IMR-90 (cell line): ENCODE data around the gene ALCAM. TPM values are rescaled to one million over a fixed set of nuclear protein-coding genes. Genes with fewer than 3 reads are reported as not detected.

Experiments used
- ATAC-seq: fragments of 200-7000 bp; cut with Tn5 transposase; 2 replicates; pipeline ENCODE4 v1.9.1; 2020; ENCODE audit warnings: low read depth, mild to moderate bottlenecking, moderate library complexity
- BruUV-seq: library from RNA; stranded (reverse); fragments of 400-500 nt; replicated peaks from 2 replicates; lab custom pipeline; 2021; lab: Mats Ljungman, UMichigan
- CTCF ChIA-PET: fragments of 300-600 bp; formaldehyde crosslinking; extraction: SDS; loops from one replicate; lab custom pipeline; 2021; ENCODE audit warnings: antibody characterized with exemption; lab: Yijun Ruan, JAX
- POLR2A ChIA-PET: fragments of 300-600 bp; sonication (Branson Sonifier 250); formaldehyde crosslinking; loops from one replicate; lab custom pipeline; 2022; ENCODE audit warnings: antibody characterized with exemption; ENCODE audit not compliant: unreplicated experiment; lab: Charles Lee
- DNase-seq: peaks from one replicate; pipeline ENCODE4 v3.0.0; 2013
- H2AFZ ChIP-seq: replicated peaks from 2 replicates; pipeline ENCODE3; 2013; ENCODE audit warnings: low read length, mild to moderate bottlenecking; ENCODE audit not compliant: poor library complexity
- H2AK5ac ChIP-seq: 2 replicates; pipeline ENCODE4 v1.6.1; 2013; ENCODE audit warnings: low read depth, low read length, inconsistent platforms
- H2AK9ac ChIP-seq: replicated peaks from 2 replicates; pipeline ENCODE3; 2013; ENCODE audit warnings: mild to moderate bottlenecking, low read depth, low read length, moderate library complexity; ENCODE audit not compliant: poor library complexity
- H2BK120ac ChIP-seq: 2 replicates; pipeline ENCODE4 v1.6.1; 2013; ENCODE audit warnings: low read depth, low read length, inconsistent platforms
- H2BK15ac ChIP-seq: 3 replicates; pipeline ENCODE4 v1.6.1; 2013; ENCODE audit warnings: low read depth, low read length, inconsistent platforms
- H2BK20ac ChIP-seq: 2 replicates; pipeline ENCODE4 v1.6.1; 2013; ENCODE audit warnings: low read depth, mild to moderate bottlenecking, inconsistent platforms, low read length, moderate library complexity
- H2BK5ac ChIP-seq: 2 replicates; pipeline ENCODE4 v1.6.1; 2013; ENCODE audit warnings: mild to moderate bottlenecking, low read depth, low read length, inconsistent platforms; ENCODE audit not compliant: poor library complexity, severe bottlenecking
- H3K14ac ChIP-seq: replicated peaks from 2 replicates; pipeline ENCODE4 v1.6.1; 2013; ENCODE audit warnings: low read depth, low read length, inconsistent platforms
- H3K18ac ChIP-seq: 2 replicates; pipeline ENCODE4 v1.6.1; 2013; ENCODE audit warnings: low read depth, low read length, control low read depth
- H3K23ac ChIP-seq: 2 replicates; pipeline ENCODE4 v1.6.1; 2013; ENCODE audit warnings: low read depth, low read length, inconsistent platforms
- H3K27ac ChIP-seq: 2 replicates; pipeline ENCODE4 v1.5.1; 2013; ENCODE audit warnings: mild to moderate bottlenecking, control low read depth, low read length; ENCODE audit not compliant: insufficient read depth
- H3K27me3 ChIP-seq: 2 replicates; pipeline ENCODE4 v1.6.1; 2013; ENCODE audit warnings: low read length; ENCODE audit not compliant: control insufficient read depth, insufficient read depth
- H3K36me3 ChIP-seq: 2 replicates; pipeline ENCODE4 v1.6.1; 2013; ENCODE audit warnings: low read length, mixed read lengths; ENCODE audit not compliant: control insufficient read depth, insufficient read depth
- H3K4ac ChIP-seq: 2 replicates; pipeline ENCODE4 v1.6.1; 2013; ENCODE audit warnings: low read depth, low read length, inconsistent platforms
- H3K4me1 ChIP-seq: 2 replicates; pipeline ENCODE4 v1.6.1; 2013; ENCODE audit warnings: low read length, mixed read lengths; ENCODE audit not compliant: control insufficient read depth, insufficient read depth
- H3K4me2 ChIP-seq: 2 replicates; pipeline ENCODE4 v1.6.1; 2013; ENCODE audit warnings: low read depth, mild to moderate bottlenecking, control low read depth, low read length, moderate library complexity
- H3K4me3 ChIP-seq: 2 replicates; pipeline ENCODE4 v1.5.1; 2013; ENCODE audit warnings: low read depth, mild to moderate bottlenecking, control low read depth, low read length, moderate library complexity; ENCODE audit not compliant: insufficient read depth
- H3K56ac ChIP-seq: 2 replicates; pipeline ENCODE4 v1.6.1; 2013; ENCODE audit warnings: low read length, inconsistent platforms; ENCODE audit not compliant: insufficient read depth; ENCODE audit errors: extremely low read depth
- H3K79me1 ChIP-seq, 2 experiments: 2 replicates each; pipeline ENCODE4 v1.6.1; 2013; ENCODE audit warnings: low read length in 2 of 2, inconsistent platforms in 1 of 2, low read depth in 1 of 2
- H3K9ac ChIP-seq: 2 replicates; pipeline ENCODE4 v1.6.1; 2013; ENCODE audit warnings: low read depth, low read length, control low read depth
- H3K9me1 ChIP-seq: 2 replicates; pipeline ENCODE4 v1.6.1; 2013; ENCODE audit warnings: low read length, inconsistent platforms; ENCODE audit not compliant: insufficient read depth
- H3K9me3 ChIP-seq: 2 replicates; pipeline ENCODE4 v1.6.1; 2013; ENCODE audit warnings: low read length; ENCODE audit not compliant: control insufficient read depth, insufficient read depth
- H4K20me1 ChIP-seq: 2 replicates; pipeline ENCODE4 v1.6.1; 2013; ENCODE audit warnings: low read length, inconsistent platforms; ENCODE audit not compliant: insufficient read depth
- H4K5ac ChIP-seq: 2 replicates; pipeline ENCODE4 v1.6.1; 2013; ENCODE audit warnings: mild to moderate bottlenecking, low read depth, low read length, control low read depth
- H4K8ac ChIP-seq, 2 experiments: 2 replicates each; pipeline ENCODE4 v1.6.1; 2013; ENCODE audit warnings: low read depth in 2 of 2, low read length in 2 of 2, control low read depth in 1 of 2, inconsistent platforms in 1 of 2
- H4K91ac ChIP-seq: 2 replicates; pipeline ENCODE4 v1.6.1; 2013; ENCODE audit warnings: low read depth, low read length, inconsistent platforms; ENCODE audit not compliant: insufficient read depth
- CEBPB ChIP-seq: IDR thresholded peaks from 2 replicates; pipeline ENCODE4 v1.6.1; 2012; ENCODE audit warnings: low read depth, low read length, improper control_type of control experiment
- CHD1 ChIP-seq: IDR thresholded peaks from 2 replicates; pipeline ENCODE4 v1.6.1; 2012; ENCODE audit warnings: low read depth, low read length, improper control_type of control experiment
- CTCF ChIP-seq: conservative IDR thresholded peaks from 2 replicates; pipeline ENCODE4 v1.5.1; 2012; ENCODE audit warnings: mild to moderate bottlenecking, low read depth, low read length, improper control_type of control experiment
- FOS ChIP-seq: fragments of 150-350 bp; IDR thresholded peaks from 2 replicates; pipeline ENCODE4 v1.6.1; 2016; ENCODE audit warnings: low read depth, low read length
- MAFK ChIP-seq: IDR thresholded peaks from 2 replicates; pipeline ENCODE4 v1.6.1; 2012; ENCODE audit warnings: low read depth, low read length, improper control_type of control experiment
- dilution Hi-C: fragments of 300-500 bp; cut with HindIII; formaldehyde crosslinking; loops from one replicate; pipeline ENCODE4 v1.14.3; 2018; ENCODE audit warnings: low sequenced_read_pairs; ENCODE audit not compliant: unreplicated experiment
- in situ Hi-C: fragments of 300-500 bp; cut with MboI; formaldehyde crosslinking; loops from 3 replicates; pipeline ENCODE4 v1.14.3; 2019; ENCODE audit warnings: low sequenced_read_pairs, inconsistent platforms, mixed read lengths
- intact Hi-C: fragments of 100-400 bp; cut with micrococcal nuclease; formaldehyde crosslinking; loops from 2 replicates; pipeline ENCODE4 v1.10.0; 2022
- polyA plus RNA-seq, 3 experiments: library from polyadenylated mRNA; depleted of rRNA; stranded (reverse); fragments of >200 nt; gene quantifications; 2 replicates each; pipeline ENCODE4 v1.2.3, GENCODE V29; 2012; ENCODE audit warnings: low replicate concordance in 1 of 3
- total RNA-seq: library from RNA; depleted of rRNA; stranded (reverse); fragments of >200 nt; gene quantifications from 2 replicates; pipeline ENCODE4 v1.2.3, GENCODE V29; 2012

ALCAM gene
- total and polyA plus RNA-seq, 2 of the 4 experiments (the other 2 are of a cell fraction), result 117 to 423 TPM

GRCh38 chr3:105473521-105474223 lies 107.0 kb downstream of the ALCAM start:
- POLR2A ChIA-PET, result no interaction called here
- H4K5ac ChIP-seq, result no peak overlapping the region
- in situ Hi-C loops (no loop called here), dilution Hi-C loops (no loop called here), intact Hi-C loops (loop anchor here (1.0 to 5.0 kb wide), 2 partner anchors 39 to 104 kb away; no protein-coding TSS in a partner anchor)
- H3K4me2 ChIP-seq, result peak overlapping the region; percentile 75
- H2BK120ac ChIP-seq, result no peak overlapping the region
- no peak overlapping the region for H2AFZ ChIP-seq
- no peak overlapping the region for H3K4ac ChIP-seq
- peak overlapping the region; percentile 78 for H2BK5ac ChIP-seq
- no TSS peak for BruUV-seq
- H2AK9ac ChIP-seq, result no peak overlapping the region
- peaks cover 3% of the 10 kb centered on the region; the same call in 1 of the 2 replicates for H4K20me1 ChIP-seq
- H3K18ac ChIP-seq, result peak overlapping the region; percentile 41; the same call in 1 of the 2 replicates
- DNase-seq (peak; percentile 86), ATAC-seq (peak; percentile 98)
- H3K14ac ChIP-seq, result no peak overlapping the region; the same call in 1 of the 2 replicates
- H3K4me3 ChIP-seq, result no peak overlapping the region
- H2BK20ac ChIP-seq, result no peak overlapping the region
- H3K9ac ChIP-seq, result no peak overlapping the region
- no peak overlapping the region for H3K56ac ChIP-seq
- no peak overlapping the region for H3K23ac ChIP-seq
- H3K9me3 ChIP-seq, result no peaks in the 10 kb centered on the region
- peak overlapping the region in 1 of 2 experiments; percentile 1; a peak in 1 of 4 replicates for H4K8ac ChIP-seq
- peaks cover 2% of the 10 kb centered on the region for H3K4me1 ChIP-seq
- no peaks in the 10 kb centered on the region for H3K9me1 ChIP-seq
- CTCF ChIA-PET, result interaction anchor here (0.6 to 1.0 kb wide), 4 partner anchors 9 to 531 kb away, joined by 3 read pairs; no protein-coding TSS in a partner anchor
- H2AK5ac ChIP-seq, result no peak overlapping the region
- TF ChIP-seq MAFK (no peak), CHD1 (no peak), CTCF (no peak), CEBPB (peak; percentile 10; the same call in 1 of the 2 replicates), FOS (0 out of 2 replicates have a peak, but pooled peaks have one; percentile 8)
- no peak overlapping the region for H2BK15ac ChIP-seq
- H3K27me3 ChIP-seq, result no peaks in the 10 kb centered on the region
- peaks cover 20 to 49% of the 10 kb centered on the region in 2 experiments for H3K79me1 ChIP-seq
- H3K36me3 ChIP-seq, result no peaks in the 10 kb centered on the region
- no peak overlapping the region for H4K91ac ChIP-seq
- no peak overlapping the region for H3K27ac ChIP-seq
